GM12874 (cell line): ENCODE measurements around the gene HHAT.
A peak's percentile ranks its signal among the peaks of the same experiment; 100 is the strongest.

ENCODE experiments used
- TF ChIP-seq, protein P1 (sequence below): IDR thresholded peaks from 2 replicates; pipeline ENCODE4 v1.5.1; 2011; ENCODE audit warnings: low read depth, mild to moderate bottlenecking, control low read depth, low read length, moderate library complexity; ENCODE audit not compliant: insufficient read depth

Gene HHAT

DNA sequence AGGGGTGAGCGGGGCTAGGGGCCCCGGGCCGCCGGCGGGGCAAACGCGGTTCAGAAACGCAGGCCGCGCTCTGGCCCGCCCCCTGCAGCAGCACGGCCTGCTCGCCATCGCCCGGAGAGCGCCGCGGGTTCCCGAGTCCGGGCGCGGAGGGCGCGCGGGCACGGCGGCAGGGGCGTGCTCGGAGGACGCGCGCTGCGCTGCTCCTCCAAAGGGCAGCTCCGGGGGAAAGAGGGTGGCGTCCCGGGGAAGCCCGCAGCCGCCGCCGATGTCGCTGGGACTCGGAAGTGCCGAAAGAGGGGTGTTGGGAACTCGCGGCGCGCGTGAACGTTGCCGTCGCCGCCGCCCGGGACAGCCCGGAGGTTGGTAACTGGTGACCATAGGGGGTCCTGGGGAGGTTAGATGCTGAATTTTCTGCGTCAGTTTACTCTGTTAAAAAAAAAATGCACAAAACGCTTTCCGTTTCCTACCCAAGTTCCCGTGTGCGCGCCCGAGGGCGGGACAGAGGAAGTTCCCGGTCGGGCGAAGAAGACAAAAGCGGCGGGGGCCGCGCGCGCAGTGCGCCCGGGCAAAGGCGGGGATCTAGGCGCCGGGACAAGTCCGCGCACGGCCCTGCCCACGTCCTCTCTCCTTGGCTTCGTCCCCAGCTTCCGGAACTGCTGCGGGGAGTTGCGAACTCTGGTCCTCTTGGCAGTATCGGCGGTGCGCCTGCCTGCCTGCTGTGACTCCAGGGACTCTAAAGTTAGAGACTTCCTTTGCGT is at the start of gene HHAT:
Gene HHAT, plus strand, starts transcription at position 157 of the 758 bp plus-strand sequence. CDS start 20,074 bp downstream, outside the sequence.
- TF ChIP-seq, protein P1, sequence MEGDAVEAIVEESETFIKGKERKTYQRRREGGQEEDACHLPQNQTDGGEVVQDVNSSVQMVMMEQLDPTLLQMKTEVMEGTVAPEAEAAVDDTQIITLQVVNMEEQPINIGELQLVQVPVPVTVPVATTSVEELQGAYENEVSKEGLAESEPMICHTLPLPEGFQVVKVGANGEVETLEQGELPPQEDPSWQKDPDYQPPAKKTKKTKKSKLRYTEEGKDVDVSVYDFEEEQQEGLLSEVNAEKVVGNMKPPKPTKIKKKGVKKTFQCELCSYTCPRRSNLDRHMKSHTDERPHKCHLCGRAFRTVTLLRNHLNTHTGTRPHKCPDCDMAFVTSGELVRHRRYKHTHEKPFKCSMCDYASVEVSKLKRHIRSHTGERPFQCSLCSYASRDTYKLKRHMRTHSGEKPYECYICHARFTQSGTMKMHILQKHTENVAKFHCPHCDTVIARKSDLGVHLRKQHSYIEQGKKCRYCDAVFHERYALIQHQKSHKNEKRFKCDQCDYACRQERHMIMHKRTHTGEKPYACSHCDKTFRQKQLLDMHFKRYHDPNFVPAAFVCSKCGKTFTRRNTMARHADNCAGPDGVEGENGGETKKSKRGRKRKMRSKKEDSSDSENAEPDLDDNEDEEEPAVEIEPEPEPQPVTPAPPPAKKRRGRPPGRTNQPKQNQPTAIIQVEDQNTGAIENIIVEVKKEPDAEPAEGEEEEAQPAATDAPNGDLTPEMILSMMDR: peak; percentile 8; the same call in 1 of the 2 replicates

DNA sequence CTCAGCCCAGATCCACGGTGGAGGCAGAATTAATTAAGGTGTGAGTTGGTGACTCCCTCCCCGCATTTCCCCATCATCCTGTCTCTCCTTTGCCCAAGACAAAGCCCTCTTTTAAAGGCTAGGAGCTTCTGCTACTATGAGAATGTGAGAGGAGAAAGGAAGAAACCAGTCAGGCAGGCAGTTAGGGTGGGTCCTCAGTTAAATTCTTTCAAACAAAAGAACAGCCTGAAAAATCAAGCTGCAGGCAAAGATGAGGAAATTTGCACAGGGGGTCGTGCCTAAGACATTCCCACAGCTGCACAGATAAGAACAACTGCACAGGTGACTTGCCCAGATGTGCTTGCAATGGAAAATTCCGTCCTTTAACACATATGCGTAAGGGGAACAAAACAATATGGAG is 48.5 kb upstream of the HHAT start:
- TF ChIP-seq, protein P1: no peak

DNA sequence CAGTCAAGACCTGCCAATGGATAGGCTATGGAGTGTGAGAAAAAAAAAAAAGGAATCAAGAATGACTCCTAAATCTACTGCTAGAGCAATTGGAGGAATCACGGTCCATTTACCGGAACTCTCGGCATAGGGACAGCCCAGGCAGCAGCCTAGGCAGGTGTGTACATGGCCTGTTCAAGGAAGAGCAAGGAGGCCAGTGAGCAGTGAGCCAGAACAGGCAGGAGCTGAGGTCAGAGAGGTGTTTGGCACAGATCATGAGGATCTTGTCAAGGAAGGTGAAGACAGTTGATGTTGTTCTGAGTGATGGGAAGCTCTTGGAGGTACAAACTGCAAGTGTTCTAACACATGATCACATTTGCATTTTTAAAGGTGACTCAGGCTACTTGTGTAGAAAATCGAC is 40.6 kb upstream of the HHAT start:
- TF ChIP-seq, protein P1: no peak

DNA sequence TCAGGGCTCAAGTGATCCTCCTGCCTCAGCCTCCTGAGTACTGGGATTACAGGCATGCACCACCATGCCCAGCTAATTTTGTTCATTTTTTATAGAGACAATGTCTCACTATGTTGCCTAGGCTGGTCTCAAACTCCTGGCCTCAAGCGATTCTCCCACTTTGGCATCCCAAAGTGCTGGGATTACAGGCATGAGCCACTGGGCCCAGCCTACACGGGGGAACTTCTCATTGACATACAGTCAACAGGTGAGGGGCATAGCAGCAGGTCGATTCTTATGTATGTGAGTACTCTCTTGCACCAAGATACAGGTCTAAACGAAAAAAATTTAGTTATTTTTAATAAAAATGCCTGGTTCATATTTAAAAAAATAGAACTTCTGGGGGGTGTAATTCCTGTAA is 39.5 kb upstream of the HHAT start:
- TF ChIP-seq, protein P1: no peak

DNA sequence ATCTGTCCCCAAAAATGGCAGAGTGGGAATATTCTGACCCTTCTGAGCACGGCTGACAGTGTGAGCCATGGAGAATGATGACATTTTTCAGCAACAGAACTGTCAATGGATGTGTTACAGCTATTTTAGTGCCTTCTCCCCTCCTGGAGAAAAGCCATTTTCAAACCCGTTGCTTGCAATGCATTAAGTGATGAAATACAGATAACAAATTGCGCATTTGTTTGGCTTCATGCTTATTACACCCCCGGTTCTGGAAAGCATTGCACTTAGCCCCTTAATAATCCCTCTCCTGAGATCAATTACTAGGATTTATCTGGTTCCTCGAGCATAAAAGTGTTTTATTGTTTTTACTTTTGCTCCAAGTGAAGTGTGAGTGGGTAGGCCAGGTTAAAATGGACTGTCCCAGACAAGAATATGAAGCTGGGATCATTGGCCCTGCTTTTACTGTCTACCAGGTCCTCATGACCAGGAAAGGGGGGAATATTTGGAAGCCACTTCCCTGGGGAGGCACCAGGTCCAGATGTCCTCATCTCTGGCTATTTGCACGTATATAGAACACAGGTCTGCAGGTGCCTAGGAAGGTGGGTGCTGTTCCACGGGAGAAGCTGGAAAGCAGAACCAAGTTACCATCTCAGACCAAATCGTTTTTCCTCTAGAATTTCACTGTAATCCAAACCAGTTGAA is 37.5 kb upstream of the HHAT start:
- TF ChIP-seq, protein P1: no peak

DNA sequence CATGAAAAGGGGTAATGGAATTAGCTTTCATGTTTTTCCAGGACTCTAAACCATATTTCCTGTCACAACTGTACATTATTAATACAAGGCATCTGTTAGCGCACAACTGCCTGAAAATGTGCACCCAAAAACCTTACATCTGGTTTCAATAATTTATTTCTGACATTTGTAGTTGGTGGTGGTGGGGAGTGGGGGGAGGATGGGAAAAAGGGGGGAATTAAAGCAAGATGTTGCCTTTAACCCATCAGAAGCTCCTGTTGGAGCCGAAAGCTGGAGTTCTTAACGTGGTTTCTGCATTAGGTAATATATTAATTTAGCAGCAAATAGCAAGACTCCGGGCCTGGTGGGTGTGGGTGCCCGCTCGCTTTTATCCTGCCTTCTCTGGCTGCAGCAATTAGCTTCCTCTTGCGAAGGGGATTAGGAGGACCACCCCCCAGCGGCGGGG is 36.9 kb upstream of the HHAT start:
- TF ChIP-seq, protein P1: no peak

DNA sequence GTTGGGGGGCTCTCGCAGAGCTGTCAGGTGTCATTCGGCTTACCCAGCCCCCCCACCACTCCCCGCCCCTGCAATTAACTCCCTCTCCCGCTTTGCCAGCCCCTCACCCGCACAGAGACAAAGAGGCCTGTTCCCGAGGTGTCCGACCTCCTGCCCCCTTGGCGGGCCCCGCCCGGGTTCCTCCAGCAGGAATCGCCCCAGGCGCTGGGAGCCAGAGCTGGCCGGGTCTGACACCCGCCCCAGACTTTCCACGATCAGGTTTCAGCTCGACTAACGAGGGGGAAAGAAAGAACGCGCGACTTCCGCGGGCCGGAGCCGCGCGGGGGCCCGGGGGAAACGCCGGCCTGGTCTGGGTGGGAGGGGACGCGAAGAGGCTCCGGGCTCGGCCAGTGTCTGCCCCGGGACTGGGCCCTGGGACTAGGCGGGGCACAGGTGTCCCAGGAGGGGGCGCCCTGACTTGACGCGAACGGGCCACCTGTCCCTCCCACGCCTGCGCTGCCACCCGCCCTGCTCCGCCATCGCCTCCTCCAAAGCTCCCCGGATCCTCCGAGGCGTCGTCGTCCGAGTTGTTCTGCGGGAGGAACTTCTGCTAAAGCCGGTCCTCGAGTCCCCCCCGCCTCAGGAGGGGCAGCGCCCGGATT is 36.4 kb upstream of the HHAT start:
- TF ChIP-seq, protein P1: peak; percentile 47; the same call in 1 of the 2 replicates
